SK-N-SH treated with all-trans-retinoic acid at 6 μM for 48 hours (cell line): Measurements from ENCODE around the gene LARP4.

Experiments used
- ARNTL ChIP-seq: fragments of 450-650 bp; formaldehyde crosslinking; IDR thresholded peaks from 2 replicates; pipeline ENCODE4 v1.5.0; 2020; ENCODE audit warnings: low read depth, mild to moderate bottlenecking, moderate library complexity, borderline replicate concordance
- BACH2 ChIP-seq: fragments of 250-450 bp; sonication (Bioruptor Pico); IDR thresholded peaks from 2 replicates; pipeline ENCODE4 v1.9.0; 2021; ENCODE audit warnings: mild to moderate bottlenecking, borderline replicate concordance
- ESRRG ChIP-seq: fragments of 250-450 bp; sonication (Bioruptor Pico); IDR thresholded peaks from 2 replicates; pipeline ENCODE4 v1.6.1; 2021; ENCODE audit warnings: mild to moderate bottlenecking
- SNAI2 ChIP-seq: fragments of 250-450 bp; sonication (Bioruptor Pico); IDR thresholded peaks from 2 replicates; pipeline ENCODE4 v1.5.0; 2020; ENCODE audit warnings: mild to moderate bottlenecking, moderate library complexity
- TCF4 ChIP-seq: fragments of 250-450 bp; sonication (Bioruptor Pico); IDR thresholded peaks from 2 replicates; pipeline ENCODE4 v1.8.0; 2021; ENCODE audit warnings: mild to moderate bottlenecking, moderate library complexity, borderline replicate concordance
- ZFP30 ChIP-seq: fragments of 450-650 bp; formaldehyde crosslinking; IDR thresholded peaks from 2 replicates; pipeline ENCODE4 v1.5.0; 2022; ENCODE audit warnings: mild to moderate bottlenecking, moderate library complexity
- ZNF565 ChIP-seq: fragments of 450-650 bp; formaldehyde crosslinking; conservative IDR thresholded peaks from 2 replicates; pipeline ENCODE4 v1.5.0; 2020; ENCODE audit warnings: low read depth, mild to moderate bottlenecking, moderate library complexity
- ZNF70 ChIP-seq: fragments of 450-650 bp; formaldehyde crosslinking; IDR thresholded peaks from 2 replicates; pipeline ENCODE4 v1.5.0; 2020; ENCODE audit warnings: mild to moderate bottlenecking, moderate library complexity
- TF ChIP-seq, protein P1 (sequence below): fragments of 250-450 bp; sonication (Bioruptor Pico); IDR thresholded peaks from 2 replicates; pipeline ENCODE4 v1.5.1; 2020; ENCODE audit warnings: low read depth, mild to moderate bottlenecking, moderate library complexity
- TF ChIP-seq, protein P2 (sequence below): fragments of 250-450 bp; sonication (Bioruptor Pico); IDR thresholded peaks from 2 replicates; pipeline ENCODE4 v1.5.0; 2020; ENCODE audit warnings: mild to moderate bottlenecking, moderate library complexity
- TF ChIP-seq, protein P3 (sequence below): fragments of 250-450 bp; sonication (Bioruptor Pico); IDR thresholded peaks from 2 replicates; pipeline ENCODE4 v1.8.0; 2020; ENCODE audit warnings: mild to moderate bottlenecking, moderate library complexity, borderline replicate concordance

DNA sequence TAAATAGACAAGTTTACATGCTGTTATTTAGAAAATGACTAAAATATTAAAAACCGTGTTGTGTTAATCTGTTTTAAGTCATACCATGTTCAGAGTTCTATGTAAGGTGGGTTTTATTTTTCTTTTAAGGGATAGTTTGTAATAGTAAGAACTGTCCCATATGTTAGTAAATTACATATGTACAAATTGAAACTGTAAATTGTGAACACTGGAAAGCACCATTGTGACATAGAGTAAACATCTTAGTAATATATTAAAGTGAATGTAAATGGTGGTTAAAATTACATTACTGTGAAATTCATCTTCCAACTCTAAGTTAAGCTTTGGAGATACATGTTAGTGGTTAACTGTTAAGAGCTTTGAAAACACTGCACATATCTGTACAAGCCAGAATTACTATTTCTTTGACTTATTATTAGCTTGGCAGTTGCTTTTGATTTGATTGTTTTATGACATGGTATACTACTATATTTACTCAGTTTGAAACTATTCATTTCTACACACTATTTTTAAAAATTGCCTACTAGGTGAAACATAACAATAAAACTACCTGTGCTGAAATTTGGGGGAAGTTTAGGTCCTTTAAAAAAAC is 76.7 kb downstream of the LARP4 start:
- TF ChIP-seq ZNF565 (CRISPR knock-in tag) (no peak), SNAI2 (CRISPR knock-in tag) (no peak), ZFP30 (CRISPR knock-in tag) (no peak), TCF4 (no peak), ARNTL (no peak), ZNF70 (CRISPR knock-in tag) (no peak), ESRRG (no peak), BACH2 (CRISPR knock-in tag) (no peak)
- TF ChIP-seq, protein P1, sequence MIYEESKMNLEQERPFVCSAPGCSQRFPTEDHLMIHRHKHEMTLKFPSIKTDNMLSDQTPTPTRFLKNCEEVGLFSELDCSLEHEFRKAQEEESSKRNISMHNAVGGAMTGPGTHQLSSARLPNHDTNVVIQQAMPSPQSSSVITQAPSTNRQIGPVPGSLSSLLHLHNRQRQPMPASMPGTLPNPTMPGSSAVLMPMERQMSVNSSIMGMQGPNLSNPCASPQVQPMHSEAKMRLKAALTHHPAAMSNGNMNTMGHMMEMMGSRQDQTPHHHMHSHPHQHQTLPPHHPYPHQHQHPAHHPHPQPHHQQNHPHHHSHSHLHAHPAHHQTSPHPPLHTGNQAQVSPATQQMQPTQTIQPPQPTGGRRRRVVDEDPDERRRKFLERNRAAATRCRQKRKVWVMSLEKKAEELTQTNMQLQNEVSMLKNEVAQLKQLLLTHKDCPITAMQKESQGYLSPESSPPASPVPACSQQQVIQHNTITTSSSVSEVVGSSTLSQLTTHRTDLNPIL (CRISPR knock-in tag) = no peak
- TF ChIP-seq, protein P2, sequence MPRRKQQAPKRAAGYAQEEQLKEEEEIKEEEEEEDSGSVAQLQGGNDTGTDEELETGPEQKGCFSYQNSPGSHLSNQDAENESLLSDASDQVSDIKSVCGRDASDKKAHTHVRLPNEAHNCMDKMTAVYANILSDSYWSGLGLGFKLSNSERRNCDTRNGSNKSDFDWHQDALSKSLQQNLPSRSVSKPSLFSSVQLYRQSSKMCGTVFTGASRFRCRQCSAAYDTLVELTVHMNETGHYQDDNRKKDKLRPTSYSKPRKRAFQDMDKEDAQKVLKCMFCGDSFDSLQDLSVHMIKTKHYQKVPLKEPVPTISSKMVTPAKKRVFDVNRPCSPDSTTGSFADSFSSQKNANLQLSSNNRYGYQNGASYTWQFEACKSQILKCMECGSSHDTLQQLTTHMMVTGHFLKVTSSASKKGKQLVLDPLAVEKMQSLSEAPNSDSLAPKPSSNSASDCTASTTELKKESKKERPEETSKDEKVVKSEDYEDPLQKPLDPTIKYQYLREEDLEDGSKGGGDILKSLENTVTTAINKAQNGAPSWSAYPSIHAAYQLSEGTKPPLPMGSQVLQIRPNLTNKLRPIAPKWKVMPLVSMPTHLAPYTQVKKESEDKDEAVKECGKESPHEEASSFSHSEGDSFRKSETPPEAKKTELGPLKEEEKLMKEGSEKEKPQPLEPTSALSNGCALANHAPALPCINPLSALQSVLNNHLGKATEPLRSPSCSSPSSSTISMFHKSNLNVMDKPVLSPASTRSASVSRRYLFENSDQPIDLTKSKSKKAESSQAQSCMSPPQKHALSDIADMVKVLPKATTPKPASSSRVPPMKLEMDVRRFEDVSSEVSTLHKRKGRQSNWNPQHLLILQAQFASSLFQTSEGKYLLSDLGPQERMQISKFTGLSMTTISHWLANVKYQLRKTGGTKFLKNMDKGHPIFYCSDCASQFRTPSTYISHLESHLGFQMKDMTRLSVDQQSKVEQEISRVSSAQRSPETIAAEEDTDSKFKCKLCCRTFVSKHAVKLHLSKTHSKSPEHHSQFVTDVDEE (CRISPR knock-in tag) = no peak
- TF ChIP-seq, protein P3, sequence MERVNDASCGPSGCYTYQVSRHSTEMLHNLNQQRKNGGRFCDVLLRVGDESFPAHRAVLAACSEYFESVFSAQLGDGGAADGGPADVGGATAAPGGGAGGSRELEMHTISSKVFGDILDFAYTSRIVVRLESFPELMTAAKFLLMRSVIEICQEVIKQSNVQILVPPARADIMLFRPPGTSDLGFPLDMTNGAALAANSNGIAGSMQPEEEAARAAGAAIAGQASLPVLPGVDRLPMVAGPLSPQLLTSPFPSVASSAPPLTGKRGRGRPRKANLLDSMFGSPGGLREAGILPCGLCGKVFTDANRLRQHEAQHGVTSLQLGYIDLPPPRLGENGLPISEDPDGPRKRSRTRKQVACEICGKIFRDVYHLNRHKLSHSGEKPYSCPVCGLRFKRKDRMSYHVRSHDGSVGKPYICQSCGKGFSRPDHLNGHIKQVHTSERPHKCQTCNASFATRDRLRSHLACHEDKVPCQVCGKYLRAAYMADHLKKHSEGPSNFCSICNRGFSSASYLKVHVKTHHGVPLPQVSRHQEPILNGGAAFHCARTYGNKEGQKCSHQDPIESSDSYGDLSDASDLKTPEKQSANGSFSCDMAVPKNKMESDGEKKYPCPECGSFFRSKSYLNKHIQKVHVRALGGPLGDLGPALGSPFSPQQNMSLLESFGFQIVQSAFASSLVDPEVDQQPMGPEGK (CRISPR knock-in tag) = no peak
